HepG2 (cell line): ENCODE data around the gene CST4. TPM values are rescaled to one million over a fixed set of nuclear protein-coding genes. Genes with fewer than 3 reads are reported as not detected.

Experiments used
- ARHGAP35 ChIP-seq: sonication (generic); formaldehyde crosslinking; IDR thresholded peaks from 2 replicates; pipeline ENCODE4 v1.9.0; 2022; ENCODE audit warnings: mild to moderate bottlenecking, inconsistent platforms, moderate library complexity, missing genetic modification reagents, borderline replicate concordance
- ELF1 ChIP-seq: sonication (generic); formaldehyde crosslinking; IDR thresholded peaks from 2 replicates; pipeline ENCODE4 v1.4.0; 2020; ENCODE audit warnings: missing genetic modification reagents
- EZH2 ChIP-seq: conservative IDR thresholded peaks from 2 replicates; pipeline ENCODE4 v1.6.1; 2012; ENCODE audit warnings: mild to moderate bottlenecking, low read depth, low read length, moderate library complexity
- FOXA1 ChIP-seq, 2 experiments: fragments of 450-650 bp in 1 of 2; sonication (generic) in 1 of 2; formaldehyde crosslinking in 1 of 2; IDR thresholded peaks; 2 replicates each; pipeline versions ENCODE4 v1.4.0 to v1.6.1; 2016 to 2020; ENCODE audit warnings: missing genetic modification reagents in 1 of 2
- HOXA5 ChIP-seq: sonication (generic); formaldehyde crosslinking; IDR thresholded peaks from 2 replicates; pipeline ENCODE4 v1.4.0; 2020; ENCODE audit warnings: missing genetic modification reagents
- KAT7 ChIP-seq: IDR thresholded peaks from 2 replicates; pipeline ENCODE4 v1.6.1; 2018; ENCODE audit warnings: borderline replicate concordance, missing compliant biosample characterization
- MBNL3 ChIP-seq: fragments of 250-450 bp; sonication (Bioruptor Pico); conservative IDR thresholded peaks from 2 replicates; pipeline ENCODE4 v1.8.0; 2022; ENCODE audit warnings: mild to moderate bottlenecking, inconsistent platforms
- MXD1 ChIP-seq: sonication (generic); formaldehyde crosslinking; IDR thresholded peaks from 2 replicates; pipeline ENCODE4 v1.4.0; 2020; ENCODE audit warnings: mild to moderate bottlenecking, missing genetic modification reagents
- NCOA1 ChIP-seq: sonication (generic); formaldehyde crosslinking; IDR thresholded peaks from 2 replicates; pipeline ENCODE4 v1.9.0; 2021; ENCODE audit warnings: missing genetic modification reagents
- NR2F6 ChIP-seq, 2 experiments: IDR thresholded peaks; 2 replicates each; pipeline ENCODE4 v1.6.1; 2016; ENCODE audit warnings: antibody characterized with exemption in 1 of 2, mild to moderate bottlenecking in 1 of 2
- TRAFD1 ChIP-seq: sonication (generic); formaldehyde crosslinking; IDR thresholded peaks from 2 replicates; pipeline ENCODE4 v1.5.1; 2020; ENCODE audit warnings: missing genetic modification reagents, mild to moderate bottlenecking, borderline replicate concordance
- ZBTB20 ChIP-seq: sonication (generic); formaldehyde crosslinking; IDR thresholded peaks from 2 replicates; pipeline ENCODE4 v1.8.1; 2023; ENCODE audit warnings: missing genetic modification reagents, low read depth, mild to moderate bottlenecking, borderline replicate concordance
- ZBTB39 ChIP-seq: sonication (generic); formaldehyde crosslinking; IDR thresholded peaks from 2 replicates; pipeline ENCODE4 v1.5.0; 2020; ENCODE audit warnings: missing genetic modification reagents
- ZKSCAN1 ChIP-seq: fragments of 150-350 bp; IDR thresholded peaks from 2 replicates; pipeline ENCODE4 v1.6.1; 2014; ENCODE audit warnings: low read length
- ZKSCAN5 ChIP-seq: sonication (generic); formaldehyde crosslinking; IDR thresholded peaks from 2 replicates; pipeline ENCODE4 v1.5.1; 2020; ENCODE audit warnings: mild to moderate bottlenecking, missing genetic modification reagents
- ZNF138 ChIP-seq: sonication (generic); formaldehyde crosslinking; IDR thresholded peaks from 2 replicates; pipeline ENCODE4 v1.5.0; 2020; ENCODE audit warnings: mild to moderate bottlenecking, low read depth, missing genetic modification reagents
- ZNF205 ChIP-seq: IDR thresholded peaks from 2 replicates; pipeline ENCODE4 v1.6.1; 2018; ENCODE audit warnings: missing biosample characterization, missing genetic modification reagents
- ZNF253 ChIP-seq: sonication (generic); formaldehyde crosslinking; IDR thresholded peaks from 2 replicates; pipeline ENCODE4 v1.8.0; 2022; ENCODE audit warnings: mild to moderate bottlenecking, missing genetic modification reagents, borderline replicate concordance
- ZNF274 ChIP-seq: sonication (generic); formaldehyde crosslinking; IDR thresholded peaks from 2 replicates; pipeline ENCODE4 v1.5.1; 2020; ENCODE audit warnings: mild to moderate bottlenecking, missing genetic modification reagents
- ZNF33A ChIP-seq: sonication (generic); formaldehyde crosslinking; IDR thresholded peaks from 2 replicates; pipeline ENCODE4 v1.5.1; 2020; ENCODE audit warnings: missing genetic modification reagents, mild to moderate bottlenecking, moderate library complexity, borderline replicate concordance
- ZNF549 ChIP-seq: sonication (generic); formaldehyde crosslinking; IDR thresholded peaks from 2 replicates; pipeline ENCODE4 v1.5.0; 2020; ENCODE audit warnings: missing genetic modification reagents
- polyA plus RNA-seq, 8 experiments: library from polyadenylated mRNA; depleted of rRNA in 3 of 8; stranded (reverse) in 7 of 8; unstranded in 1 of 8; fragments of >200 nt; fragmentation: Illumina TruSeq in 4 of 8; extraction: Trizol in 4 of 8; gene quantifications; 2 replicates each; pipeline versions ENCODE4 v1.2.1 to v1.2.3, GENCODE V29; 2011 to 2016; ENCODE audit warnings: low read depth in 4 of 8, missing spikeins in 1 of 8, mixed read lengths in 1 of 8; ENCODE audit not compliant: insufficient read depth in 1 of 8
- total RNA-seq, 5 experiments: library from RNA; depleted of rRNA; stranded (reverse); fragments of >200 nt; fragmentation: Illumina TruSeq; extraction: Trizol; gene quantifications; 2 replicates each; pipeline ENCODE4 v1.2.3, GENCODE V29; 2016; ENCODE audit warnings: low read depth in 1 of 5
- TF ChIP-seq, protein P1 (sequence below): sonication (generic); formaldehyde crosslinking; IDR thresholded peaks from 2 replicates; pipeline ENCODE4 v1.4.0; 2020; ENCODE audit warnings: missing genetic modification reagents, borderline replicate concordance

CST4 gene
- total and polyA plus RNA-seq, 2 of the 13 experiments (the other 11 are each of a cell fraction or from before 2014, with no cell fraction given): not detected

GRCh38 chr20:23637282-23638221, 51.3 kb downstream of the CST4 start, which contains the start of gene CST3 (continued):
- TF ChIP-seq, protein P1, sequence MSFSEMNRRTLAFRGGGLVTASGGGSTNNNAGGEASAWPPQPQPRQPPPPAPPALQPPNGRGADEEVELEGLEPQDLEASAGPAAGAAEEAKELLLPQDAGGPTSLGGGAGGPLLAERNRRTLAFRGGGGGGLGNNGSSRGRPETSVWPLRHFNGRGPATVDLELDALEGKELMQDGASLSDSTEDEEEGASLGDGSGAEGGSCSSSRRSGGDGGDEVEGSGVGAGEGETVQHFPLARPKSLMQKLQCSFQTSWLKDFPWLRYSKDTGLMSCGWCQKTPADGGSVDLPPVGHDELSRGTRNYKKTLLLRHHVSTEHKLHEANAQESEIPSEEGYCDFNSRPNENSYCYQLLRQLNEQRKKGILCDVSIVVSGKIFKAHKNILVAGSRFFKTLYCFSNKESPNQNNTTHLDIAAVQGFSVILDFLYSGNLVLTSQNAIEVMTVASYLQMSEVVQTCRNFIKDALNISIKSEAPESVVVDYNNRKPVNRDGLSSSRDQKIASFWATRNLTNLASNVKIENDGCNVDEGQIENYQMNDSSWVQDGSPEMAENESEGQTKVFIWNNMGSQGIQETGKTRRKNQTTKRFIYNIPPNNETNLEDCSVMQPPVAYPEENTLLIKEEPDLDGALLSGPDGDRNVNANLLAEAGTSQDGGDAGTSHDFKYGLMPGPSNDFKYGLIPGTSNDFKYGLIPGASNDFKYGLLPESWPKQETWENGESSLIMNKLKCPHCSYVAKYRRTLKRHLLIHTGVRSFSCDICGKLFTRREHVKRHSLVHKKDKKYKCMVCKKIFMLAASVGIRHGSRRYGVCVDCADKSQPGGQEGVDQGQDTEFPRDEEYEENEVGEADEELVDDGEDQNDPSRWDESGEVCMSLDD: peak; percentile 74; the same call in 1 of the 2 replicates
- TF ChIP-seq ZNF138 (peak; percentile 80; the same call in 1 of the 2 replicates), ZBTB39 (CRISPR knock-in tag) (peak; percentile 50; the same call in 1 of the 2 replicates), FOXA1 (IDR thresholded peaks at IDR 0.05) (no peak), FOXA1 (CRISPR knock-in tag; IDR thresholded peaks at IDR 0.05) (no peak; the same call in 1 of the 2 replicates), ZNF274 (CRISPR knock-in tag) (peak; percentile 88), ZNF33A (CRISPR knock-in tag) (no peak), ZBTB20 (CRISPR knock-in tag) (no peak), KAT7 (peak; percentile 99), EZH2 (no peak), MXD1 (no peak; the same call in none of the 2 replicates), ZNF205 (peak; percentile 56; the same call in 1 of the 2 replicates), ARHGAP35 (CRISPR knock-in tag) (peak; percentile 96), ZKSCAN1 (no peak), NR2F6 (IDR thresholded peaks at IDR 0.05) (no peak), NR2F6 (CRISPR knock-in tag; IDR thresholded peaks at IDR 0.05) (peak; percentile 39; the same call in 1 of the 2 replicates), TRAFD1 (CRISPR knock-in tag) (0 out of 2 replicates have a peak, but pooled peaks have one; percentile 57), ELF1 (peak; percentile 47), ZNF549 (CRISPR knock-in tag) (peak; percentile 84; the same call in 1 of the 2 replicates), NCOA1 (CRISPR knock-in tag) (0 out of 2 replicates have a peak, but pooled peaks have one; percentile 70), ZKSCAN5 (CRISPR knock-in tag) (no peak), MBNL3 (CRISPR knock-in tag) (no peak), ZNF253 (CRISPR knock-in tag) (peak; percentile 92), HOXA5 (CRISPR knock-in tag) (peak; percentile 88)
